Adrenal gland (tissue), 5 donors: ENCODE measurements around the gene SARM1.

Experiments
- POLR2A ChIP-seq, 2 donors: fragments of 450-650 bp; IDR thresholded peaks; one replicate each; pipeline ENCODE4 v1.6.1; 2017; ENCODE audit warnings: antibody characterized with exemption in 2 of 2, mild to moderate bottlenecking in 2 of 2, moderate library complexity in 1 of 2
- TF ChIP-seq, protein P1 (sequence below), 6 experiments: fragments of 450-650 bp in 4 of 6; fragments of 200-600 bp in 2 of 6; sonication (generic) in 1 of 6; IDR thresholded peaks; 1 replicate in 5 of 6; 2 replicates in 1 of 6; pipeline versions ENCODE4 v1.5.1 to v1.8.0; 2016 to 2021; ENCODE audit warnings: antibody characterized with exemption in 6 of 6, mild to moderate bottlenecking in 2 of 6, moderate library complexity in 1 of 6
- donor health status: DM: no; HTN: no; CAD: no.

DNA sequence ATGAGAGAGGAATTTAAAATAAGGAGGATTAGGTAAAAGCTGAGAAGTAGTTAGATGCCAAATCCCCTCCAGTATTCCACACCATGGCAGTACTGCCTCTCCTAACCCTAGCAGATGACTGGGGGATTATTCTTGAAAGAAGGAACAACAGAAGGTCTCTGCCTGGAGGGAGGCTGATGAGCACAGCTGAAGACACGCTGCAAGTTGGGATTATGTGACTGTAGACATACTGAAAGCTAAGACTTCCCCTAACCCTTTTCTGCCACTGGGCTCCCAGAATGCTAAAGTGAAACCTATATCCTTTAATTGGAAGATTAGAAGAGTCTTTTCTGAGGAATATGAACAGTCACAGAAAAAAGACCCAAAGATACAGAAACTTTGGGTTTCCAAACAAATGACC lies 62.2 kb downstream of the SARM1 start:
- TF ChIP-seq, protein P1, sequence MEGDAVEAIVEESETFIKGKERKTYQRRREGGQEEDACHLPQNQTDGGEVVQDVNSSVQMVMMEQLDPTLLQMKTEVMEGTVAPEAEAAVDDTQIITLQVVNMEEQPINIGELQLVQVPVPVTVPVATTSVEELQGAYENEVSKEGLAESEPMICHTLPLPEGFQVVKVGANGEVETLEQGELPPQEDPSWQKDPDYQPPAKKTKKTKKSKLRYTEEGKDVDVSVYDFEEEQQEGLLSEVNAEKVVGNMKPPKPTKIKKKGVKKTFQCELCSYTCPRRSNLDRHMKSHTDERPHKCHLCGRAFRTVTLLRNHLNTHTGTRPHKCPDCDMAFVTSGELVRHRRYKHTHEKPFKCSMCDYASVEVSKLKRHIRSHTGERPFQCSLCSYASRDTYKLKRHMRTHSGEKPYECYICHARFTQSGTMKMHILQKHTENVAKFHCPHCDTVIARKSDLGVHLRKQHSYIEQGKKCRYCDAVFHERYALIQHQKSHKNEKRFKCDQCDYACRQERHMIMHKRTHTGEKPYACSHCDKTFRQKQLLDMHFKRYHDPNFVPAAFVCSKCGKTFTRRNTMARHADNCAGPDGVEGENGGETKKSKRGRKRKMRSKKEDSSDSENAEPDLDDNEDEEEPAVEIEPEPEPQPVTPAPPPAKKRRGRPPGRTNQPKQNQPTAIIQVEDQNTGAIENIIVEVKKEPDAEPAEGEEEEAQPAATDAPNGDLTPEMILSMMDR (IDR thresholded peaks at IDR 0.05): no peak
- no peak for TF ChIP-seq POLR2A (IDR thresholded peaks at IDR 0.05)
